Psoas muscle (tissue), 8 donors: ENCODE results near the gene BFSP1. TPM values are rescaled to one million over a fixed set of nuclear protein-coding genes. Genes with fewer than 3 reads are reported as not detected.

ENCODE experiments used
- ATAC-seq, 4 donors: fragments of 200-7000 bp; cut with Tn5 transposase; one replicate each; pipeline ENCODE4 v1.9.1; 2020; ENCODE audit warnings: moderate library complexity in 3 of 4, mild to moderate bottlenecking in 2 of 4
- DNase-seq, 2 donors: peaks; one replicate each; pipeline ENCODE4 v3.0.0-alpha.2; 2020
- H3K27ac ChIP-seq: fragments of 200-600 bp; one replicate; pipeline ENCODE4 v1.8.0; 2022
- H3K27me3 ChIP-seq, 3 donors: fragments of 200-600 bp in 1 of 3; one replicate each; pipeline versions ENCODE4 v1.6.1 to v1.8.0; 2013 to 2022; ENCODE audit warnings: low read length in 2 of 3, mild to moderate bottlenecking in 2 of 3, moderate library complexity in 1 of 3; ENCODE audit not compliant: insufficient read depth in 3 of 3
- H3K36me3 ChIP-seq, 2 donors: fragments of 200-600 bp in 1 of 2; one replicate each; pipeline versions ENCODE4 v1.6.1 to v1.8.0; 2013 to 2022; ENCODE audit warnings: low read depth in 1 of 2, mild to moderate bottlenecking in 1 of 2, moderate library complexity in 1 of 2; ENCODE audit not compliant: insufficient read depth in 1 of 2
- H3K4me1 ChIP-seq: fragments of 200-600 bp; one replicate; pipeline ENCODE4 v1.8.0; 2022
- H3K4me3 ChIP-seq: fragments of 200-600 bp; one replicate; pipeline ENCODE4 v1.8.0; 2022; ENCODE audit warnings: mild to moderate bottlenecking
- H3K9me3 ChIP-seq: fragments of 200-600 bp; one replicate; pipeline ENCODE4 v1.8.0; 2022
- WGBS, 3 donors: extraction: QIAGEN DNeasy Blood & Tissue Kit; methylation state at CpG; one replicate each; pipeline versions ENCODE4 v1.1.6 to v1.1.7; 2013; 5-methylcytosine and 5-hydroxymethylcytosine counted together
- intact Hi-C, 2 donors: fragments of 100-400 bp; cut with DNase I; formaldehyde crosslinking; loops; one replicate each; pipeline versions ENCODE4 v1.11.0 to v1.14.2; 2022
- polyA plus RNA-seq, 3 donors: library from polyadenylated mRNA; stranded (reverse); fragments of 200-250 nt; gene quantifications; one replicate each; pipeline ENCODE4 v1.2.3, GENCODE V29; 2013
- total RNA-seq, 4 donors: library from RNA; stranded (reverse); fragmentation: NEBNext Ultra II Directional in 2 of 4; extraction: Animal tissue kit (Norgen Biotek cat#: 25700) in 2 of 4; gene quantifications; one replicate each; pipeline versions ENCODE4 v1.2.1 to v1.2.4, GENCODE V29; 2021 to 2023
- TF ChIP-seq, protein P1 (sequence below): fragments of 200-600 bp; IDR thresholded peaks from one replicate; pipeline ENCODE4 v1.8.0; 2022; ENCODE audit warnings: antibody characterized with exemption
- donor health status: healthy with polysubstance abuse.
- donor health status: DM: no; HTN: no; CAD: no; lungs with moderate emphysema.
- donor health status: Bipolar disorder and iron deficiency.
- donor health status: healthy.
- donor health status: DM: yes; HTN: yes; CAD: no.
- donor health status: DM: no; HTN: no; CAD: no.
- donor health status: DM: no; HTN: no; CAD: no.
- donor health status: DM: yes; HTN: yes; CAD: no.

The BFSP1 gene
- total and polyA plus RNA-seq, 7 donors: 0.12 to 0.57 (median 0.24) TPM; not detected in 1

DNA sequence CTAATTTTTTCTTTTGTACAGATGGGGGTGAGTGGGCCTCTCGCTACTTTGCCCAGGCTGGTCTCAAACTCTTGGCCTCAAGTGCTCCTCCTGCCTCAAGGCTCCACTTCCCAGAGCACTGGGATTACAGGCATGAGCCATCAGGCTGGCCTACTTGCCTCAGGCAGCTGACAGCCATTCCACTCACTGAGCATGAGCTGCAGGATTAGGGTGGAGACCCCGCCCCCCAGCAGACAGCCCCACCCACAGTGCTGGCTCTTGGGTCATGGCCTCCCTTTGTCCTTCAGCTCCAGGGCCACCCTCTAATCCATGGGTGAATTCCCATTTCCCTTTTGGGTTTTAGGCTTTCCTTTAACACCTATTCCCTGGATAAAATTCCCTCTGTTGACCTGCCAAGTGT lies 82.1 kb downstream of the BFSP1 start:
- WGBS, 3 donors: 91 to 93% (median 92%) methylated on average over 2 of the region's 2 CpGs
- TF ChIP-seq, protein P1, sequence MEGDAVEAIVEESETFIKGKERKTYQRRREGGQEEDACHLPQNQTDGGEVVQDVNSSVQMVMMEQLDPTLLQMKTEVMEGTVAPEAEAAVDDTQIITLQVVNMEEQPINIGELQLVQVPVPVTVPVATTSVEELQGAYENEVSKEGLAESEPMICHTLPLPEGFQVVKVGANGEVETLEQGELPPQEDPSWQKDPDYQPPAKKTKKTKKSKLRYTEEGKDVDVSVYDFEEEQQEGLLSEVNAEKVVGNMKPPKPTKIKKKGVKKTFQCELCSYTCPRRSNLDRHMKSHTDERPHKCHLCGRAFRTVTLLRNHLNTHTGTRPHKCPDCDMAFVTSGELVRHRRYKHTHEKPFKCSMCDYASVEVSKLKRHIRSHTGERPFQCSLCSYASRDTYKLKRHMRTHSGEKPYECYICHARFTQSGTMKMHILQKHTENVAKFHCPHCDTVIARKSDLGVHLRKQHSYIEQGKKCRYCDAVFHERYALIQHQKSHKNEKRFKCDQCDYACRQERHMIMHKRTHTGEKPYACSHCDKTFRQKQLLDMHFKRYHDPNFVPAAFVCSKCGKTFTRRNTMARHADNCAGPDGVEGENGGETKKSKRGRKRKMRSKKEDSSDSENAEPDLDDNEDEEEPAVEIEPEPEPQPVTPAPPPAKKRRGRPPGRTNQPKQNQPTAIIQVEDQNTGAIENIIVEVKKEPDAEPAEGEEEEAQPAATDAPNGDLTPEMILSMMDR: no peak
- Histone ChIP-seq H3K9me3 (no peaks in the 10 kb centered on the region), H3K27me3 (peaks cover 0 to 13% (median 0%) of the 10 kb centered on the region in 3 donors), H3K36me3 (no peaks in the 10 kb centered on the region), H3K27ac (no peak overlapping the region), H3K4me3 (no peak overlapping the region), H3K4me1 (no peaks in the 10 kb centered on the region)
- no peak for DNase-seq
- intact Hi-C loops: no loop called here
- ATAC-seq: no peak

DNA sequence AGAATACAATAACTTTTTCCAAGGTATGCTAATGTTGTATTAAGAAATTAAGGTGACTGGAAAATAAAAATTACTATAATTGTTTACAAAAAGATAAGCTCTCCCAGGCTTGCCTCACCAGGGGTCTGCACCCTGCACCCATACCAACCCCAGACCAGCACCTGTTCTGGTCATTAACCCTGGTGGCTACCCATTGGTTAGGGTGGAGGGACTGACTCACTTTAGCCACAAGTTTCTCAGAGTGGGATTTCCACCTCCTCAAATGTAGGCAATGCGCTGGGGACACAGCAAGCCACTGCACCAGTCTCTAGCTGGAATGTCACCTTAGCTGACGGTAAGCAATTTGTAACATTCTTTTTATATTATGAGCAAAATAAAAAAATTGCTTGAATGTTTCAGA lies 83.1 kb downstream of the BFSP1 start:
- 87 to 96% (median 96%) methylated on average over 2 of the region's 2 CpGs for WGBS, 3 donors
- DNase-seq: no peak

DNA sequence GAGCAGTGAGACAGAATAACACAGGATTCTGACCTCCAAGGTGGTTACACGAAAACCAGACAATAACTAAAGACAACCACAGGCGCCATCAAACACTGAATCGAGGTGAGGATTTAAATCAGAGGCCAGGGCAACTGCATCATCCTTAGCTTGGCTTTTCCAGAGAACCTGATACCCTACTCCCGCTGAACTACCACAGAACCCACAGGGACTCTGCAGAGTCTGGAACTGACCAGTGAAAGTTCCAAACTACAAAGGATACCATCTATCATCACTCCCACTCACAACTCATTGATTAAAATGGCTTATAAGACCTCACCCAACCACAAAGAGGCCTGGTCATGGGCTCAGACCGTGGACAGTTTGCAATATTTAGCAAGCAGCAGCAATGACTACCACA lies 85.0 kb downstream of the BFSP1 start:
- Histone ChIP-seq H3K27ac (no peak overlapping the region), H3K4me3 (no peak overlapping the region), H3K9me3 (no peaks in the 10 kb centered on the region), H3K4me1 (no peaks in the 10 kb centered on the region), H3K36me3 (no peaks in the 10 kb centered on the region), H3K27me3 (peaks cover 0 to 6% (median 3%) of the 10 kb centered on the region in 3 donors)
- WGBS, 3 donors: 81 to 91% (median 84%) methylated on average over 5 of the region's 5 CpGs
- intact Hi-C loops: no loop called here
- ATAC-seq (no peak), DNase-seq (no peak)
- TF ChIP-seq, protein P1: no peak

More for the DNA sequence above, 83.1 kb downstream of the BFSP1 start:
- no peaks in the 10 kb centered on the region for H3K36me3 ChIP-seq
- H3K27me3 ChIP-seq: peaks cover 0 to 7% (median 0%) of the 10 kb centered on the region in 3 donors
- ATAC-seq: no peak
- no peaks in the 10 kb centered on the region for H3K4me1 ChIP-seq
- intact Hi-C loops: no loop called here
- H3K9me3 ChIP-seq: no peaks in the 10 kb centered on the region
- TF ChIP-seq, protein P1: no peak
- H3K4me3 ChIP-seq: no peak overlapping the region
- no peak overlapping the region for H3K27ac ChIP-seq

DNA sequence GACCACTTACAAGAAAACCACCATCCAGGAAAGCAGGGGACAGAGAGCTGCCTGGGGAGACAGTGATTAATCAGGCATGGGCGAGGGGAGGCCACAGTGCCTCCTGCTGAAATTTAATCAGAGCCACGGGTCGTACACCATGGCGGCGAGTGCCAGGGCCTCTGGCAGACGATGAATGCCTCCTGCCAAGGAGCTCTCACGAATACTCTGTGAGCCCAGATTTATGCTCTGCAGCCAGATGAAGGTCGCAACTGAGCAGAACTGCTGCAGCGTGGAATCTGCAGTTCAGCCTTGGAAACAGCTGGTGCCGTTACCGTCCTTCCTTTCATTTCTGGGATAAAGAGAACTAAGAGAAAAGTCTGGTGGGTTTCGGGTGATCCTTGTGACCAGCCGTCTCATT lies 85.6 kb downstream of the BFSP1 start:
- H3K36me3 ChIP-seq: no peaks in the 10 kb centered on the region
- no peak for ATAC-seq
- intact Hi-C loops: no loop called here
- 24 to 30% (median 25%) methylated on average over 13 of the region's 13 CpGs for WGBS, 3 donors
- no peaks in the 10 kb centered on the region for H3K9me3 ChIP-seq
- no peak overlapping the region for H3K4me3 ChIP-seq
- peaks cover 0 to 6% (median 3%) of the 10 kb centered on the region in 3 donors for H3K27me3 ChIP-seq
- DNase-seq: no peak
- no peaks in the 10 kb centered on the region for H3K4me1 ChIP-seq
- H3K27ac ChIP-seq: no peak overlapping the region
- TF ChIP-seq, protein P1: no peak

DNA sequence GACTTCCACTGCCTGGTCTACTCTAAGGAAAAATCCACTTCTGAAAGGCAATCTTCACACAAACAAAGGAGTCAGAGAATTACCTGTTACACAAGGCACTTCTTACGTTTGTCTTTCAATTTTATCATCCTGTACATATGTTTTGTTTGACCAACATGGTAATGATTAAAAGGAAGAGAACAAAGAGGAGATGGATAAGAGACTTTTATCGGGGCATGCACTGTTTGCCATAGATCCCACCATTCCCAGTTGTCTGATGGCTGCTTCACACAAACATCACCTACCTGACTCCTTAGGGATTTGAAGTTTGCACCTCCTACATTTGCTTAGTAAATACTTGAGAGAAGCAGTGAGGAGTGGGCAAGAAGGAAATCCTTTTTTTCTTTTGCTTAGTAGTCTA lies 87.1 kb downstream of the BFSP1 start:
- H3K4me3 ChIP-seq: no peak overlapping the region
- H3K36me3 ChIP-seq: no peaks in the 10 kb centered on the region
- H3K4me1 ChIP-seq: no peaks in the 10 kb centered on the region
- DNase-seq (no peak), ATAC-seq (no peak)
- H3K9me3 ChIP-seq: no peaks in the 10 kb centered on the region
- no peak overlapping the region for H3K27ac ChIP-seq
- TF ChIP-seq, protein P1: no peak
- intact Hi-C loops: no loop called here
- H3K27me3 ChIP-seq: peaks cover 0 to 6% (median 4%) of the 10 kb centered on the region in 3 donors
- WGBS, 3 donors: 70 to 75% (median 74%) methylated on average over 2 of the region's 2 CpGs
